ENCODE data around the gene SMPDL3A. TPM values are rescaled to one million over a fixed set of nuclear protein-coding genes. Genes with fewer than 3 reads are reported as not detected.

The SMPDL3A gene
- total and polyA plus RNA-seq, 2 of the 13 experiments (the other 11 are each of a cell fraction or from before 2014, with no cell fraction given) = 7.8 to 17.3 TPM

- TF ChIP-seq YY1 (IDR thresholded peaks at IDR 0.05; ENCODE audit: insufficient read depth, insufficient replicate concordance, low read depth, low read length) (peak; percentile 82), SAP130 (CRISPR knock-in tag; IDR thresholded peaks at IDR 0.05; ENCODE audit: low read depth) (peak; percentile 83), ZNF709 (CRISPR knock-in tag; IDR thresholded peaks at IDR 0.05) (peak; percentile 98), SMARCC2 (IDR thresholded peaks at IDR 0.05) (no peak), NR2F6 (IDR thresholded peaks at IDR 0.05) (no peak; the same call in 1 of the 2 replicates), NR2F6 (CRISPR knock-in tag; IDR thresholded peaks at IDR 0.05) (peak; percentile 66), TBL1XR1 (IDR thresholded peaks at IDR 0.05; ENCODE audit: borderline replicate concordance, low read length, partially characterized antibody) (no peak), KDM6A (CRISPR knock-in tag; IDR thresholded peaks at IDR 0.05; ENCODE audit: low read depth) (peak; percentile 14; the same call in 1 of the 2 replicates), HMG20B (CRISPR knock-in tag; conservative IDR thresholded peaks at IDR 0.05) (peak; percentile 50), BCL3 (CRISPR knock-in tag; IDR thresholded peaks at IDR 0.05) (peak; percentile 95), MNT (IDR thresholded peaks at IDR 0.05) (no peak), ZFAT (CRISPR knock-in tag; conservative IDR thresholded peaks at IDR 0.05) (peak; percentile 3; the same call in 1 of the 2 replicates), HHEX (CRISPR knock-in tag; IDR thresholded peaks at IDR 0.05) (peak; percentile 33; the same call in 1 of the 2 replicates), XBP1 (CRISPR knock-in tag; IDR thresholded peaks at IDR 0.05) (no peak), IKZF1 (IDR thresholded peaks at IDR 0.05) (no peak), CEBPG (CRISPR knock-in tag; IDR thresholded peaks at IDR 0.05) (no peak), ZNF251 (CRISPR knock-in tag; IDR thresholded peaks at IDR 0.05) (no peak), AKAP8 (CRISPR knock-in tag; IDR thresholded peaks at IDR 0.05) (peak; percentile 70; the same call in 1 of the 2 replicates), TFDP1 (CRISPR knock-in tag; IDR thresholded peaks at IDR 0.05; ENCODE audit: borderline replicate concordance) (peak; percentile 68; the same call in 1 of the 2 replicates), ZNF343 (CRISPR knock-in tag; IDR thresholded peaks at IDR 0.05) (peak; percentile 84; the same call in 1 of the 2 replicates), HES4 (CRISPR knock-in tag; IDR thresholded peaks at IDR 0.05; ENCODE audit: borderline replicate concordance) (peak; percentile 92), SNRNP70 (IDR thresholded peaks at IDR 0.05; ENCODE audit: low read depth, low read length) (no peak), ZBTB38 (CRISPR knock-in tag; IDR thresholded peaks at IDR 0.05) (peak; percentile 79; the same call in 1 of the 2 replicates), ELF4 (CRISPR knock-in tag; IDR thresholded peaks at IDR 0.05; ENCODE audit: borderline replicate concordance) (peak; percentile 14; the same call in 1 of the 2 replicates)
Measured at GRCh38 chr6:122789182-122790027, at the start of gene SMPDL3A (continued).
